HL-60 (cell line): ENCODE results near the gene XXYLT1.

Experiments used
- DNase-seq, 2 experiments: peaks; one replicate each; pipeline ENCODE4 v3.0.0-alpha.2; 2010 to 2020; ENCODE audit warnings: low read depth in 1 of 2, low spot score in 1 of 2
- H3K27ac ChIP-seq: fragments of 250-450 bp; sonication (Bioruptor Pico); replicated peaks from 2 replicates; pipeline ENCODE4 v1.5.1; 2020; ENCODE audit warnings: mild to moderate bottlenecking, moderate library complexity
- H3K27me3 ChIP-seq: fragments of 250-450 bp; sonication (Bioruptor Pico); 2 replicates; pipeline ENCODE4 v1.5.1; 2021; ENCODE audit warnings: mild to moderate bottlenecking, moderate library complexity; ENCODE audit not compliant: insufficient read depth, poor library complexity, severe bottlenecking
- H3K4me3 ChIP-seq: replicated peaks from 2 replicates; pipeline ENCODE4 v1.5.1; 2011; ENCODE audit warnings: mild to moderate bottlenecking, control low read depth, low read length; ENCODE audit not compliant: insufficient read depth
- GABPA ChIP-seq: IDR thresholded peaks from 2 replicates; pipeline ENCODE4 v1.6.1; 2012; ENCODE audit warnings: low read depth
- POLR2AphosphoS5 ChIP-seq: IDR thresholded peaks from 2 replicates; pipeline ENCODE4 v1.6.1; 2012; ENCODE audit warnings: low read depth
- SPI1 ChIP-seq: IDR thresholded peaks from 2 replicates; pipeline ENCODE4 v1.6.1; 2012; ENCODE audit warnings: low read depth, mild to moderate bottlenecking, borderline replicate concordance
- TF ChIP-seq, protein P1 (sequence below): IDR thresholded peaks from 2 replicates; pipeline ENCODE4 v1.6.1; 2012; ENCODE audit warnings: low read depth; ENCODE audit not compliant: insufficient replicate concordance
- TF ChIP-seq, protein P2 (sequence below): IDR thresholded peaks from one replicate; pipeline ENCODE4 v1.5.1; 2011; ENCODE audit warnings: low read length, control low read depth, inconsistent platforms; ENCODE audit not compliant: insufficient read depth

Gene XXYLT1

GRCh38 chr3:195179776-195180489, 91.0 kb downstream of the XXYLT1 start:
- H3K27ac ChIP-seq = no peak overlapping the region
- no peak overlapping the region for H3K4me3 ChIP-seq
- H3K27me3 ChIP-seq = no peaks in the 10 kb centered on the region
- TF ChIP-seq POLR2AphosphoS5 (no peak), SPI1 (no peak), GABPA (no peak)
- TF ChIP-seq, protein P1, sequence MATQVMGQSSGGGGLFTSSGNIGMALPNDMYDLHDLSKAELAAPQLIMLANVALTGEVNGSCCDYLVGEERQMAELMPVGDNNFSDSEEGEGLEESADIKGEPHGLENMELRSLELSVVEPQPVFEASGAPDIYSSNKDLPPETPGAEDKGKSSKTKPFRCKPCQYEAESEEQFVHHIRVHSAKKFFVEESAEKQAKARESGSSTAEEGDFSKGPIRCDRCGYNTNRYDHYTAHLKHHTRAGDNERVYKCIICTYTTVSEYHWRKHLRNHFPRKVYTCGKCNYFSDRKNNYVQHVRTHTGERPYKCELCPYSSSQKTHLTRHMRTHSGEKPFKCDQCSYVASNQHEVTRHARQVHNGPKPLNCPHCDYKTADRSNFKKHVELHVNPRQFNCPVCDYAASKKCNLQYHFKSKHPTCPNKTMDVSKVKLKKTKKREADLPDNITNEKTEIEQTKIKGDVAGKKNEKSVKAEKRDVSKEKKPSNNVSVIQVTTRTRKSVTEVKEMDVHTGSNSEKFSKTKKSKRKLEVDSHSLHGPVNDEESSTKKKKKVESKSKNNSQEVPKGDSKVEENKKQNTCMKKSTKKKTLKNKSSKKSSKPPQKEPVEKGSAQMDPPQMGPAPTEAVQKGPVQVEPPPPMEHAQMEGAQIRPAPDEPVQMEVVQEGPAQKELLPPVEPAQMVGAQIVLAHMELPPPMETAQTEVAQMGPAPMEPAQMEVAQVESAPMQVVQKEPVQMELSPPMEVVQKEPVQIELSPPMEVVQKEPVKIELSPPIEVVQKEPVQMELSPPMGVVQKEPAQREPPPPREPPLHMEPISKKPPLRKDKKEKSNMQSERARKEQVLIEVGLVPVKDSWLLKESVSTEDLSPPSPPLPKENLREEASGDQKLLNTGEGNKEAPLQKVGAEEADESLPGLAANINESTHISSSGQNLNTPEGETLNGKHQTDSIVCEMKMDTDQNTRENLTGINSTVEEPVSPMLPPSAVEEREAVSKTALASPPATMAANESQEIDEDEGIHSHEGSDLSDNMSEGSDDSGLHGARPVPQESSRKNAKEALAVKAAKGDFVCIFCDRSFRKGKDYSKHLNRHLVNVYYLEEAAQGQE = no peak
- TF ChIP-seq, protein P2, sequence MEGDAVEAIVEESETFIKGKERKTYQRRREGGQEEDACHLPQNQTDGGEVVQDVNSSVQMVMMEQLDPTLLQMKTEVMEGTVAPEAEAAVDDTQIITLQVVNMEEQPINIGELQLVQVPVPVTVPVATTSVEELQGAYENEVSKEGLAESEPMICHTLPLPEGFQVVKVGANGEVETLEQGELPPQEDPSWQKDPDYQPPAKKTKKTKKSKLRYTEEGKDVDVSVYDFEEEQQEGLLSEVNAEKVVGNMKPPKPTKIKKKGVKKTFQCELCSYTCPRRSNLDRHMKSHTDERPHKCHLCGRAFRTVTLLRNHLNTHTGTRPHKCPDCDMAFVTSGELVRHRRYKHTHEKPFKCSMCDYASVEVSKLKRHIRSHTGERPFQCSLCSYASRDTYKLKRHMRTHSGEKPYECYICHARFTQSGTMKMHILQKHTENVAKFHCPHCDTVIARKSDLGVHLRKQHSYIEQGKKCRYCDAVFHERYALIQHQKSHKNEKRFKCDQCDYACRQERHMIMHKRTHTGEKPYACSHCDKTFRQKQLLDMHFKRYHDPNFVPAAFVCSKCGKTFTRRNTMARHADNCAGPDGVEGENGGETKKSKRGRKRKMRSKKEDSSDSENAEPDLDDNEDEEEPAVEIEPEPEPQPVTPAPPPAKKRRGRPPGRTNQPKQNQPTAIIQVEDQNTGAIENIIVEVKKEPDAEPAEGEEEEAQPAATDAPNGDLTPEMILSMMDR = no peak
- no peak for DNase-seq

DNA sequence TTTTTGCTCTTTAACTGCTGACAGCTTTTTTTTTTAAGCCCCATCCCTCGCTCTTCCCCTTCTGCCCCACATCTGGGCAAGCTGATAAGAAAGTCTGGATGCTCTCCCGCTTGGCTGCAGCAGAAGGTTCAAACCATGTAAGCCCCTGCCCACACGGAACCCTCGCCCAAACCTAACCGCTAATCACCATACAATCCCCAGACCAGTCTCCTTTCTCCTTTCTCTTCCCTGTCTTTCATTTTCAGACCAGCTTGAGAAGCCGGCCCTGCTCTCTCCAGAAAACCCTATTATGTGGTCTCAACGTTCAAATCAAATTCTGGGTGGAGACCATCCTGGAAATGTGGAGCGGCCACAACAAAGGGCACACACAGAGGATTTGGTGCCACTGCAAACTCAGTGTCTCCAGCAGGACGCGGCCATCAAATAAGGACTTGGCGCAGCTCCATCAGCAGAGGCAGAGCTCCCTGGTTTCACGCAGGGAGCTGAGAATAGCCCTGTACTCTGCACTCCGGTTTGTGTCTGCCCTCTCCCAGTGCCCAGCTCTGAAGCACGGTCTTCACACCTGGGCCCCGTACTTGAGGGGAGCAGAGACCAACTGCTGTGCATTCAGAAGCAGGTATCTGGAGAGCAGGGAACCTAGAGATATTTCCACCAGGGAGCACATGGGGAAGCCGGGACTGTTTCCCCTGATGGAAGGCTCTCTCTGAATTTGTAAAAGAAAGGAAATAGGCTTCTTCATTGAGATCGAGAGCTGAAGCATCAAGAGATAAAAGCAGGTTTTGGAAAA, 92.6 kb downstream of the XXYLT1 start:
- DNase-seq = no peak
- H3K4me3 ChIP-seq = no peak overlapping the region

GRCh38 chr3:195177422-195178123, 93.4 kb downstream of the XXYLT1 start:
- no peaks in the 10 kb centered on the region for H3K27me3 ChIP-seq
- H3K4me3 ChIP-seq = no peak overlapping the region
- TF ChIP-seq GABPA = no peak
- no peak for TF ChIP-seq SPI1
- DNase-seq = no peak
- no peak overlapping the region for H3K27ac ChIP-seq

More for the DNA sequence above, 92.6 kb downstream of the XXYLT1 start:
- no peak overlapping the region for H3K27ac ChIP-seq
- H3K27me3 ChIP-seq = no peaks in the 10 kb centered on the region
- TF ChIP-seq POLR2AphosphoS5 = no peak
- TF ChIP-seq, protein P1 = no peak

GRCh38 chr3:195176776-195177175, 94.2 kb downstream of the XXYLT1 start:
- H3K27me3 ChIP-seq = no peaks in the 10 kb centered on the region
- TF ChIP-seq SPI1 (no peak), GABPA (no peak), POLR2AphosphoS5 (no peak)
- TF ChIP-seq, protein P2 = no peak
- TF ChIP-seq, protein P1 = no peak
- DNase-seq = no peak
- H3K27ac ChIP-seq = no peak overlapping the region
- H3K4me3 ChIP-seq = no peak overlapping the region
